NB4 (cell line): ENCODE measurements around the gene ACADS.
"Not testable (repeated sequence)": the region's sequence is repeated elsewhere in the genome, so short reads cannot be mapped to it uniquely, and the experiment has no call there.

Experiments used
- CTCF ChIP-seq: IDR thresholded peaks from one replicate; pipeline ENCODE4 v1.5.1; 2012; ENCODE audit warnings: low read depth, low read length
- MYC ChIP-seq: IDR thresholded peaks from 2 replicates; pipeline ENCODE4 v1.6.1; 2011; ENCODE audit warnings: low read depth, low read length

- not testable (repeated sequence) for TF ChIP-seq MYC, CTCF
These were observed 6.6 kb downstream of the ACADS start for GRCh38 chr12:120732198-120732597.
